Measurements from ENCODE around the gene ANKRD13B. TPM values are rescaled to one million over a fixed set of nuclear protein-coding genes. Genes with fewer than 3 reads are reported as not detected.
A peak's percentile ranks its signal among the peaks of the same experiment; 100 is the strongest.

ANKRD13B gene
- total RNA-seq, 1 donor from 2014 or later: 45.8 TPM

GRCh38 chr17:29562615-29563014 is 30.3 kb upstream of the ANKRD13B start:
- peaks cover 27% of the 10 kb centered on the region for H3K36me3 Mint-ChIP-seq (ENCODE audit: low read depth)
- no peaks in the 10 kb centered on the region for H3K9me3 Mint-ChIP-seq
- DNase-seq (ENCODE audit: low spot score): no peak
- no peak overlapping the region for H3K4me3 Mint-ChIP-seq
- no peak overlapping the region for H3K27ac Mint-ChIP-seq
- intact Hi-C loops (cut with micrococcal nuclease): no loop called here
- H3K27me3 Mint-ChIP-seq (ENCODE audit: insufficient read depth): no peaks in the 10 kb centered on the region
- H3K4me1 Mint-ChIP-seq (ENCODE audit: low read depth): peaks cover 19% of the 10 kb centered on the region

- H3K27ac Mint-ChIP-seq: no peak overlapping the region
- DNase-seq (ENCODE audit: low spot score): no peak
- intact Hi-C loops (cut with micrococcal nuclease): no loop called here
- peaks cover 27% of the 10 kb centered on the region for H3K36me3 Mint-ChIP-seq (ENCODE audit: low read depth)
- H3K9me3 Mint-ChIP-seq: no peaks in the 10 kb centered on the region
- peaks cover 15% of the 10 kb centered on the region for H3K4me1 Mint-ChIP-seq (ENCODE audit: low read depth)
- H3K27me3 Mint-ChIP-seq (ENCODE audit: insufficient read depth): peaks cover 1% of the 10 kb centered on the region
- H3K4me3 Mint-ChIP-seq: peak overlapping the region; percentile 54
Measured at GRCh38 chr17:29563816-29564215, 29.1 kb upstream of the ANKRD13B start.

- Mint-ChIP-seq H3K27me3 (ENCODE audit: insufficient read depth) (peaks cover 1% of the 10 kb centered on the region), H3K36me3 (ENCODE audit: low read depth) (peaks cover 23% of the 10 kb centered on the region), H3K4me1 (ENCODE audit: low read depth) (peaks cover 20% of the 10 kb centered on the region), H3K4me3 (peak overlapping the region; percentile 93), H3K27ac (peak overlapping the region; percentile 89), H3K9me3 (no peaks in the 10 kb centered on the region)
- DNase-seq (ENCODE audit: low spot score): peak; percentile 62
- intact Hi-C loops (cut with micrococcal nuclease): loop anchor here (1.0 to 5.0 kb wide), 8 partner anchors 176 to 615 kb away; partner anchors contain the start of genes PHF12, SSH2 and TAOK1
Measured at GRCh38 chr17:29565643-29566472, 27.1 kb upstream of the ANKRD13B start.

GRCh38 chr17:29566473-29567303 is 26.2 kb upstream of the ANKRD13B start, which contains the start of gene ABHD15:
Gene ABHD15 (minus strand): TSS chr17:29567037. CDS start chr17:29566966, 71 bp downstream.
- peaks cover 23% of the 10 kb centered on the region for H3K36me3 Mint-ChIP-seq (ENCODE audit: low read depth)
- peak within 1 kb of the TSS; percentile 95 for H3K27ac Mint-ChIP-seq
- H3K27me3 Mint-ChIP-seq (ENCODE audit: insufficient read depth): peaks cover 1% of the 10 kb centered on the region
- H3K4me1 Mint-ChIP-seq (ENCODE audit: low read depth): peaks cover 20% of the 10 kb centered on the region
- H3K4me3 Mint-ChIP-seq: peak within 1 kb of the TSS; percentile 93
- no peaks in the 10 kb centered on the region for H3K9me3 Mint-ChIP-seq
- DNase-seq (ENCODE audit: low spot score): peak; percentile 62
- intact Hi-C loops (cut with micrococcal nuclease): loop anchor here (1.0 to 5.0 kb wide), 8 partner anchors 176 to 616 kb away; partner anchors contain the start of genes PHF12, SSH2 and TAOK1

GRCh38 chr17:29567304-29567553 is 25.7 kb upstream of the ANKRD13B start:
- H3K27me3 Mint-ChIP-seq (ENCODE audit: insufficient read depth): peaks cover 1% of the 10 kb centered on the region
- intact Hi-C loops (cut with micrococcal nuclease): loop anchor here (2.0 to 5.0 kb wide), 6 partner anchors 195 to 616 kb away; partner anchors contain the start of genes PHF12 and SSH2
- no peak for DNase-seq (ENCODE audit: low spot score)
- H3K4me1 Mint-ChIP-seq (ENCODE audit: low read depth): peaks cover 20% of the 10 kb centered on the region
- peak overlapping the region; percentile 89 for H3K4me3 Mint-ChIP-seq
- H3K36me3 Mint-ChIP-seq (ENCODE audit: low read depth): peaks cover 18% of the 10 kb centered on the region
- H3K9me3 Mint-ChIP-seq: no peaks in the 10 kb centered on the region
- H3K27ac Mint-ChIP-seq: peak overlapping the region; percentile 95

GRCh38 chr17:29567554-29568330 is 25.2 kb upstream of the ANKRD13B start:
- Mint-ChIP-seq H3K4me1 (ENCODE audit: low read depth) (peaks cover 20% of the 10 kb centered on the region), H3K4me3 (peak overlapping the region; percentile 89), H3K9me3 (no peaks in the 10 kb centered on the region), H3K27ac (peak overlapping the region; percentile 95), H3K27me3 (ENCODE audit: insufficient read depth) (peaks cover 1% of the 10 kb centered on the region), H3K36me3 (ENCODE audit: low read depth) (peaks cover 14% of the 10 kb centered on the region)
- DNase-seq (ENCODE audit: low spot score): peak; percentile 74
- intact Hi-C loops (cut with micrococcal nuclease): loop anchor here (1.0 to 5.0 kb wide), 8 partner anchors 22 to 617 kb away; partner anchors contain the start of genes GIT1, PHF12 and SSH2

- Mint-ChIP-seq H3K27ac (peak within 1 kb of the TSS; percentile 95), H3K4me3 (peak within 1 kb of the TSS; percentile 89), H3K4me1 (ENCODE audit: low read depth) (peaks cover 20% of the 10 kb centered on the region), H3K9me3 (no peaks in the 10 kb centered on the region), H3K27me3 (ENCODE audit: insufficient read depth) (peaks cover 1% of the 10 kb centered on the region), H3K36me3 (ENCODE audit: low read depth) (peaks cover 19% of the 10 kb centered on the region)
- peak; percentile 87 for DNase-seq (ENCODE audit: low spot score)
- intact Hi-C loops (cut with micrococcal nuclease): loop anchor here (1.0 to 5.0 kb wide), 6 partner anchors 21 to 421 kb away; partner anchors contain the start of genes GIT1 and SSH2
Measured at GRCh38 chr17:29568331-29569244, 24.3 kb upstream of the ANKRD13B start, which contains the start of gene TP53I13. Gene TP53I13 (plus strand): TSS chr17:29568701. CDS start chr17:29568759, 58 bp downstream.

GRCh38 chr17:29569245-29569950 is 23.5 kb upstream of the ANKRD13B start:
- DNase-seq (ENCODE audit: low spot score): no peak
- Mint-ChIP-seq H3K4me3 (peak overlapping the region; percentile 84), H3K9me3 (no peaks in the 10 kb centered on the region), H3K36me3 (ENCODE audit: low read depth) (peaks cover 22% of the 10 kb centered on the region), H3K27ac (peak overlapping the region; percentile 76), H3K4me1 (ENCODE audit: low read depth) (peaks cover 13% of the 10 kb centered on the region), H3K27me3 (ENCODE audit: insufficient read depth) (peaks cover 1% of the 10 kb centered on the region)
- intact Hi-C loops (cut with micrococcal nuclease): loop anchor here (5.0 kb wide), 4 partner anchors 193 to 422 kb away; partner anchors contain the start of gene SSH2

- Mint-ChIP-seq H3K4me1 (ENCODE audit: low read depth) (peaks cover 12% of the 10 kb centered on the region), H3K36me3 (ENCODE audit: low read depth) (peaks cover 28% of the 10 kb centered on the region), H3K27ac (no peak overlapping the region), H3K9me3 (no peaks in the 10 kb centered on the region), H3K4me3 (peak overlapping the region; percentile 46), H3K27me3 (ENCODE audit: insufficient read depth) (peaks cover 1% of the 10 kb centered on the region)
- intact Hi-C loops (cut with micrococcal nuclease): no loop called here
- no peak for DNase-seq (ENCODE audit: low spot score)
Measured at GRCh38 chr17:29570521-29570920, 22.4 kb upstream of the ANKRD13B start.

GRCh38 chr17:29571486-29571882 is 21.4 kb upstream of the ANKRD13B start:
- no peak for DNase-seq (ENCODE audit: low spot score)
- no peak overlapping the region for H3K4me3 Mint-ChIP-seq
- H3K9me3 Mint-ChIP-seq: no peaks in the 10 kb centered on the region
- intact Hi-C loops (cut with micrococcal nuclease): no loop called here
- H3K36me3 Mint-ChIP-seq (ENCODE audit: low read depth): peaks cover 28% of the 10 kb centered on the region
- peaks cover 5% of the 10 kb centered on the region for H3K4me1 Mint-ChIP-seq (ENCODE audit: low read depth)
- H3K27me3 Mint-ChIP-seq (ENCODE audit: insufficient read depth): peaks cover 1% of the 10 kb centered on the region
- no peak overlapping the region for H3K27ac Mint-ChIP-seq
